ENCODE data around the gene TTLL7.

- TF ChIP-seq CTCF (IDR thresholded peaks at IDR 0.05) (no peak), POLR2A (IDR thresholded peaks at IDR 0.05) (no peak)
These were observed 116.0 kb downstream of the TTLL7 start for GRCh38 chr1:83882906-83883305.
